ENCODE data around the gene PRTN3.
A peak's percentile ranks its signal among the peaks of the same experiment; 100 is the strongest.
"Not testable (repeated sequence)": the region's sequence is repeated elsewhere in the genome, so short reads cannot be mapped to it uniquely, and the experiment has no call there.

Gene PRTN3

GRCh38 chr19:845707-846521 is 5.1 kb downstream of the PRTN3 start:
- no peak for DNase-seq

- no peak for DNase-seq
These were observed 7.7 kb downstream of the PRTN3 start for GRCh38 chr19:848386-848921.

- not testable (repeated sequence) for DNase-seq
These were observed 8.4 kb downstream of the PRTN3 start for GRCh38 chr19:849195-849594.

GRCh38 chr19:850221-850978 is 9.6 kb downstream of the PRTN3 start:
- DNase-seq: no peak

GRCh38 chr19:850979-851335 is 10.2 kb downstream of the PRTN3 start:
- no peak for DNase-seq

- no peak for DNase-seq
These were observed 11.6 kb downstream of the PRTN3 start, which contains the start of gene ELANE for GRCh38 chr19:852136-853013. Gene ELANE (plus strand): TSS chr19:852303. CDS start chr19:852329, 26 bp downstream.

GRCh38 chr19:853014-853585 is 12.3 kb downstream of the PRTN3 start:
- no peak for DNase-seq

- DNase-seq: not testable (repeated sequence)
These were observed 12.9 kb downstream of the PRTN3 start for GRCh38 chr19:853614-854220.

GRCh38 chr19:854549-854948 is 13.8 kb downstream of the PRTN3 start:
- DNase-seq: no peak

- DNase-seq: no peak
These were observed 14.3 kb downstream of the PRTN3 start for GRCh38 chr19:855142-855541.

GRCh38 chr19:855566-856120 is 14.8 kb downstream of the PRTN3 start:
- no peak for DNase-seq

- no peak for DNase-seq
These were observed 17.5 kb downstream of the PRTN3 start for GRCh38 chr19:858284-858683.

- no peak for DNase-seq
These were observed 18.4 kb downstream of the PRTN3 start, which contains the start of gene CFD for GRCh38 chr19:858868-859843. Gene CFD (plus strand): TSS chr19:859664. CDS start chr19:859690, 26 bp downstream.

- DNase-seq: no peak
These were observed 20.4 kb downstream of the PRTN3 start for GRCh38 chr19:861141-861755.

GRCh38 chr19:861756-862580 is 21.2 kb downstream of the PRTN3 start:
- peak; percentile 37 for DNase-seq

- peak; percentile 75 for DNase-seq
These were observed 21.9 kb downstream of the PRTN3 start for GRCh38 chr19:862581-863314.

- no peak for DNase-seq
These were observed 22.5 kb downstream of the PRTN3 start for GRCh38 chr19:863315-863620.

GRCh38 chr19:866769-867300 is 26.0 kb downstream of the PRTN3 start:
- DNase-seq: no peak

Measured in central memory CD4-positive, alpha-beta T cell (primary cell).